BE2C (cell line): ENCODE measurements around the gene NANOS1.

Experiments used
- DNase-seq: peaks from one replicate; pipeline ENCODE4 v3.0.0-alpha.2; 2020
- H3K27me3 ChIP-seq: fragments of 250-450 bp; sonication (Bioruptor Pico); 2 replicates; pipeline ENCODE4 v1.5.1; 2020; ENCODE audit warnings: mild to moderate bottlenecking
- H3K36me3 ChIP-seq: fragments of 250-450 bp; sonication (Bioruptor Pico); 2 replicates; pipeline ENCODE4 v1.5.1; 2020; ENCODE audit warnings: mild to moderate bottlenecking
- H3K4me1 ChIP-seq: fragments of 250-450 bp; sonication (Bioruptor Pico); 2 replicates; pipeline ENCODE4 v1.5.1; 2020
- H3K4me3 ChIP-seq: 2 replicates; pipeline ENCODE4 v1.5.1; 2011; ENCODE audit warnings: low read depth, low read length
- H3K9me3 ChIP-seq: fragments of 250-450 bp; sonication (Bioruptor Pico); 2 replicates; pipeline ENCODE4 v1.5.1; 2020
- TF ChIP-seq, protein P1 (sequence below): IDR thresholded peaks from 2 replicates; pipeline ENCODE4 v1.5.1; 2012; ENCODE audit warnings: mild to moderate bottlenecking, low read depth, low read length

The NANOS1 gene

DNA sequence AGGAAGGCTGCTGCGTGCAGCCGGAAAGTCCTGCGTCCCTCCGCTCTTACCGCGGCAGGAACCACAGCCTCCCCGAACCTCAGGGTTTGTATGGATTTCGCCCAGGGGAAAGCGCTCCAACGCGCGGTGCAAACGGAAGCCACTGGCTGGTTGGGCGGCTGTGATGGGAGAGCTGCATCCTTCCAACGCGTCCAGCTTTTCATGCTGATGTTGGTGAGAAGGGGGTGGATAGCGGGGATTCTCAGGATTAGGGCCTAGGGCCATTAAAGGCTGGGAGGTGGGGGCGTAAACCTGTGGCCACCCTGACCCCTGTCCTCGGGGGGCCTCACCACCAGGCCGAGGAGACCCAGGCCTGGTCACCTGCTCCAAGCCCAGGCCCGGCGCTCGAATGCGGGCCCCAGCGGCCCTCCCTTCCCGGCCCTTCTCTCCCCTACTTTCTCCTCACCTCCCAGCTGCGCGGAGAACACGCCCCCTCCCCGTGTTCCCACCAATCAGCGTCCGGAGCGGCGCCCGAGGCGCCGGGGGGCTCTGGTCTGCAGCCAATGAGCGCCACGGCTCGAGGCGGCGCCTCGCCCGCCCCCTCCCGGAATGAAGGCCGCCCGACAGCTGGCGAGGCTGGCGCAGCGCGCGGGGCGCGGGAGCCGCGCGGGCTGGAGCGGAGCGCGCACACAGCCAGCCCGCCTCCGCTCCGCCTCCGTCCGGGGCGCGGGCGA lies 458 bp upstream of the NANOS1 start:
- Histone ChIP-seq H3K36me3 (peaks cover 12% of the 10 kb centered on the region), H3K27me3 (no peaks in the 10 kb centered on the region), H3K4me1 (peaks cover 20% of the 10 kb centered on the region), H3K9me3 (no peaks in the 10 kb centered on the region), H3K4me3 (peak overlapping the region; percentile 42)
- DNase-seq = peak; percentile 94
- TF ChIP-seq, protein P1, sequence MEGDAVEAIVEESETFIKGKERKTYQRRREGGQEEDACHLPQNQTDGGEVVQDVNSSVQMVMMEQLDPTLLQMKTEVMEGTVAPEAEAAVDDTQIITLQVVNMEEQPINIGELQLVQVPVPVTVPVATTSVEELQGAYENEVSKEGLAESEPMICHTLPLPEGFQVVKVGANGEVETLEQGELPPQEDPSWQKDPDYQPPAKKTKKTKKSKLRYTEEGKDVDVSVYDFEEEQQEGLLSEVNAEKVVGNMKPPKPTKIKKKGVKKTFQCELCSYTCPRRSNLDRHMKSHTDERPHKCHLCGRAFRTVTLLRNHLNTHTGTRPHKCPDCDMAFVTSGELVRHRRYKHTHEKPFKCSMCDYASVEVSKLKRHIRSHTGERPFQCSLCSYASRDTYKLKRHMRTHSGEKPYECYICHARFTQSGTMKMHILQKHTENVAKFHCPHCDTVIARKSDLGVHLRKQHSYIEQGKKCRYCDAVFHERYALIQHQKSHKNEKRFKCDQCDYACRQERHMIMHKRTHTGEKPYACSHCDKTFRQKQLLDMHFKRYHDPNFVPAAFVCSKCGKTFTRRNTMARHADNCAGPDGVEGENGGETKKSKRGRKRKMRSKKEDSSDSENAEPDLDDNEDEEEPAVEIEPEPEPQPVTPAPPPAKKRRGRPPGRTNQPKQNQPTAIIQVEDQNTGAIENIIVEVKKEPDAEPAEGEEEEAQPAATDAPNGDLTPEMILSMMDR = no peak

DNA sequence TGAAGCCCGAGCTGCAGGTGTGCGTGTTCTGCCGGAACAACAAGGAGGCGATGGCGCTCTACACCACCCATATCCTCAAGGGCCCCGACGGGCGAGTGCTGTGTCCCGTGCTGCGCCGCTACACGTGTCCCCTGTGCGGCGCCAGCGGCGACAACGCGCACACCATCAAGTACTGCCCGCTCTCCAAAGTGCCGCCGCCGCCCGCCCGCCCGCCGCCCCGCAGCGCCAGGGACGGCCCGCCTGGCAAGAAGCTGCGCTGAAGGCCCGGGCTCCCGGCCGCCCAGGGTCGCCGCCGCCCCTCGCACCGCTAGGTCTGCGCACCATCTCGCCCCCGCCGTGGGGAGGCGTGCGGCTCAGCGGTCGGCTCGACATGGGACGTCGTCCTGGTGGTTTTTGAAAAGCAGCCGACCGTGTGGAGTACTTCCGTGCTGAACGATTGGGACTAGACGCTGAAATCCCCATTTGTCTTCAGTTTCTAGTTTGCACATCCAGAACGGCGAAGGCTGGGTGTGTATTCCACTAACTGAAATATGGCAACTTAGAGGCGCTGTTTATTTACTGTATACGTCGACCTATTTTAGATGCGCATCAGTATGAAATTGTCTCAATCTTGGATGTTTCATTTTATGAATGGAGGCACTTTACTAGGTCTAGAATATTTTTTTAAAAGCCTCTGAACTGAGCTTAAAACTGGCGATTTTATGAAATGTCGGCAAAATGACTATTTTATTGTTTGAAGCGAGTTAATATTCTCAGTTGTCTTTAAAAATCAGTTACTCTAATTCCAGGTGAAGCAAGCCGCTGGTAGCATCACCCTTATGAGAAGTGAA lies 1.1 kb downstream of the NANOS1 start:
- peaks cover 21% of the 10 kb centered on the region for H3K36me3 ChIP-seq
- H3K9me3 ChIP-seq = no peaks in the 10 kb centered on the region
- peak; percentile 73 for DNase-seq
- TF ChIP-seq, protein P1 = no peak
- no peaks in the 10 kb centered on the region for H3K27me3 ChIP-seq
- H3K4me1 ChIP-seq = peaks cover 10% of the 10 kb centered on the region
- H3K4me3 ChIP-seq = peak overlapping the region; percentile 62

DNA sequence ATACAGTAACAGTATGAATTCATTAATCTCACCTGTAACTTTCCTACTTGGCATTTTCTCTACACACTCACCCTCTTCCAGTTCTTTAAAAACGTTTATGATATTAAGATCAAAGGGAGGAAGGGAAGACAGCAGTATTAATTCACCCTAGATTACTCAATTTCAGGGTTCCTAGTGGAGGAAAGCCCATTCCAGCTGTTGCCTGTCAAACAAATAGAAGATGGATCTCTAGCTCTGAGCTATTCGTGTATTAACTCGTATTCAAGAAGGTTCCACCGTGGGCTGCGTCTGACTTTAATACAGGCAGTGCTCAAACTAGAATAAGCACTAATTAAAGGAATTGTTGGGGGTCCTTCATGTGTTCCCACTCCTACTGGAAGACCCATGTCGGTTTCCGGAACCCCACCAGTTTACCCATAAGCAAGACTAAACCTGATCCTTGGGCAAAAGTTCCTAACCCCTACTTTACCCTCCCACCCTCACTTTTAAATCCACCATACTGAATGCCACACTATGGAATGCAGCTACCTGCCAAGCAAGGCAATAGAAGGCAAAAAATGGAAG lies 2.1 kb downstream of the NANOS1 start:
- Histone ChIP-seq H3K4me3 (peak overlapping the region; percentile 62), H3K36me3 (peaks cover 30% of the 10 kb centered on the region), H3K9me3 (no peaks in the 10 kb centered on the region), H3K27me3 (no peaks in the 10 kb centered on the region), H3K4me1 (peaks cover 6% of the 10 kb centered on the region)
- TF ChIP-seq, protein P1 = no peak
- no peak for DNase-seq

DNA sequence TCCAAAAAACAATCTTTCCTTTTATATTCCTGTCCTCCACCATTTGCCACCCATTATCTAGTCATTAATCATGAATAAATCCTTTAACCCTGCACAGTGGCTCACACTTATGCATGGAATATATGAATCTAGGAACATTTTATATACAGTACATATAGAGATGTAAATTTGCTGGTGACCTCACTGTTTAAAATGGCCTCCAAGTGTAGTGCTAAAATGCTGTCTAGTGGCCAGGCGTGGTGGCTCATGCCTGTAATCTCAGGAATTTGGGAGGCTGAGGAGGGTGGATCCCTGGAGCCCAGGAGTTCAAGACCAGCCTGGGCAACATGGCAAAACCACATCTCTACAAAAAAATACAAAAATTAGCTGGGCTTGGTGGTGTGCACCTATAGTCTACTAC lies 9.6 kb downstream of the NANOS1 start:
- Histone ChIP-seq H3K9me3 (no peaks in the 10 kb centered on the region), H3K36me3 (peaks cover 90% of the 10 kb centered on the region), H3K4me1 (no peaks in the 10 kb centered on the region), H3K4me3 (no peak overlapping the region), H3K27me3 (no peaks in the 10 kb centered on the region)
- DNase-seq = no peak
- TF ChIP-seq, protein P1 = no peak

DNA sequence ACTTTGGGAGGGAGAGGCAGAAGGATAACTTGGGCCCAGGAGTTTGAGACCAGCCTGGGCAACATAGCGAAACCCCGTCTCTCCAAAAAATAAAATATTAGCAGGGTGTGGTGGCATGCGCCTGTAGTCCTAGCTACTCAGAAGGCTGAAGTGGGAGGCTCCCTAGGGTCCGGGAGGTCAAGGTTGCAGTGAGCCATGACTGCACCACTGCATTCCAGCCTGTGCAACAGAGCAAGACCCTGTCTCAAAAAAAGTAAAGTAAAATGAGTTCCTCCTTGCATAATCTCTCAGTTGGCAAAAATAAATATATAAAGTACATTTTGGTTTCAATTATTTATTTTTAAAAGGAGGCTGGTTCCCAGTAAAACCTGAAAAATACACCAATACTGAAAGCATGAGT lies 11.8 kb downstream of the NANOS1 start:
- H3K4me1 ChIP-seq = no peaks in the 10 kb centered on the region
- no peaks in the 10 kb centered on the region for H3K9me3 ChIP-seq
- TF ChIP-seq, protein P1 = no peak
- H3K4me3 ChIP-seq = no peak overlapping the region
- no peak for DNase-seq
- H3K36me3 ChIP-seq = peaks cover 95% of the 10 kb centered on the region
- no peaks in the 10 kb centered on the region for H3K27me3 ChIP-seq
